GM10847 (cell line): Measurements from ENCODE around the gene HTR6.

Experiments used
- POLR2A ChIP-seq: IDR thresholded peaks from 2 replicates; pipeline ENCODE4 v1.6.1; 2011; ENCODE audit not compliant: insufficient read length; ENCODE audit errors: extremely low read depth

The HTR6 gene

DNA sequence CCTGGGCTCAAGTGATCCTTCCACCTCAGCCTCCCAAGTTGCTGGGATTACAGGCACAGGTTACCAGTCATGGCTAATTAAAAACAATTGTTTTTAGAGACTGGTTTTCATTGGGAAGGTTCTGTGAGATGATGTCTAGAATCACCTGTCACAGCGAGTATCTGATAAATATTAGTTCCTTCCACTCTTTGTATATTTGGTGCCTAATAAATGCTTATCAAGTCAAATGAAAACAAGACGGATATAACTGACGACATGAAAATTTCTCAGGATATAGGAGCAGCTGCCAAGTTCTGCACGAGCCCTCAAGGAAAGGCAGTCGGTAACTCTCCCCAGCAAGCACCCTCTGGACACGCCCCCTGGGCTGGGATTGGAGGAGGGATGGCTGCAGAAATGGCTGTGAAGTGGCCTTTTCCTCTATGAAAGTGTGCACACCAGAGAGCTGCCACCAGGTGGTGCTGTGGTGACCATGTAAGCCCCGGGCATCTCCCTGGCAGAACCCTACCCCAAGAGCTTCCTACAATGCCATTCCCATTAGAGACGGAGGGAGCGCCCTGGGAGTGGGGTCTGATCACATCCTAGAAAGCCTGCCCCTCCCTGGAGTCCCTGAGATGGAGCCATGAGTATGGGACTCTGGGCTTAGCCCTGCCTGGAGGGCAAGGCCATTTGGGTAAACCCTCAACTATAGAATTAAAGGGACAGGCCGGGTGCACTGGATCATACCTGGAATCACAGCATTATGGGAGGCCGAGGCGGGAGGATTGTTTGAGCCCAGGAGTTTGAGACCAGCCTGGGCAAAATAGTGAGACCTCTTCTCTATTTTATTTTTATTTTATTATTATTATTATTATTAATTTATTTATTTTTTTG lies 50.9 kb downstream of the HTR6 start:
- TF ChIP-seq POLR2A = no peak

DNA sequence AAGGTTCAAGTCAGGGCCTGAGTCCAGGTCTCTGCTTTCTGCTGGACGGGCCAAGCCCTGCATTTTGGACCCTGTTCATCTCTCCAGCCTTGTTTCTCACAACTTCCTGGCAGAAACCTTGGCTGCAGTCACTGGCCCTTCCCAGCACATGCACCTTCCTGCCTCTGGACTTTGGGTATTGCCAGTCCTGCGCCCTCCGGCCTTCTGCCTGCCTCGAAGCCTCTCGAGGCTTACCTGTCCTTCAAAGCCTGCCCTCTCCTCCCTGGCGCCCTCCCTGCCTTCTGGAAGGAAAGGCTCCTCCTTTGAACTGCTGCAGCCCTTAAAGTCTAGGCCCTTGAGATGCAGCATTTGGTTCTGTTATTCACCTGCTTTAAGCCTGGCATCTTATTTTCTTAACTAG lies 52.8 kb downstream of the HTR6 start:
- TF ChIP-seq POLR2A = no peak

DNA sequence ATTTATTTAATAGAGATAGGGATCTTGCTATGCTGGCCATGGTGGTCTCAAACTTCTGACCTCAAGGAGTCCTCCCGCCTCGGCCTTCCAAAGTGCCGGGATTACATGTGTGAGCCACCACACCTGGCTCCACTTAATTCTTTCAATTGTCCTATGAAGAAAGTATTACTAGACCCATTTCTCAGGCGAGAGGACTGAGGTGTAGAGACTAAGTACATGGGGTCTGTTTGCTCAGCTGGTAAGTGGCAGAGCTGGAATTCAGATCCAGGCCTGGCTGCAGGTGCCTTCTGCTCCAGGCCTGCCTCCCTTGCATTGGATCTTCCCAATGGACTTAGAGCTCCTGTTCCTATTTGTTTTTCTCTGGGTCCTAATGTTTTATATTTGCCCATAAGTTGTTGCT lies 55.5 kb downstream of the HTR6 start:
- no peak for TF ChIP-seq POLR2A

DNA sequence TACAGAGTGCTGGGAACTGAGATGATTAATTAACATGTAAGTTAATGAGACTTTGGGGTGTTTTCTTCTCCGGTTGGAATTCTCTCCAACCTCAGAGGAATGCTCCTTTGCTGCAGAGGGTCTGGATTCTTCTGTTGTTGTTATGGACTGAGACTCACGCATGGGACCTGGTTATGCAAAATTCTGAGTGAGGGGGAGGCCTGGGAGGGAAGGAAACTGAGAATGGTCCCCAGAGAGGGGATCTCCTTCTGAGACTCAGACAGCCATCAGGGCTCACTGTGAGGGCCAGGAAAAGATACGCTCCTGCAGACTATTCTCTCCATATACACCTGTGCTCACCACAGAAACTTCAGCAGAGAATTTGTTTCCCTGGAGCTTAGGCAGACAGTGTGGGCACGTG lies 56.3 kb downstream of the HTR6 start:
- no peak for TF ChIP-seq POLR2A

DNA sequence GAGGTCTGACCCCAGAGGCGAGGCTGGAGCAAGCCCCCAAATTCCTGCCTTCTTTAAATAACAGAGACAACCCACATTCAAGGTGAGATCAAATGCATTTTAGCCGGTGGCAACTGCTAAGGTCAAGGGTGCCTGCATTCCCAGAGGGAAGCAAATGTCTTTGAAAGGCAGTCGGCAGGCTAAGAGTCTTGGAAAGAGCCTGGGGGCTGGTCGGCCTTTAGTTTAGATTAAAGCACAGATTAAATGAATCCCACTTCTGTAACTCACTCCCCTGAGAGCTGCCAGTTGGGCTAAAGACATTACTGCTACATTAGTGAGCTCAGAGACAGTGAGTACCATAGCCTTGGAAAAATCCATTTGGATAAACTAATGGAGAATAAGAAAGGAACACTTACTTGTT lies 59.2 kb downstream of the HTR6 start:
- TF ChIP-seq POLR2A = no peak

DNA sequence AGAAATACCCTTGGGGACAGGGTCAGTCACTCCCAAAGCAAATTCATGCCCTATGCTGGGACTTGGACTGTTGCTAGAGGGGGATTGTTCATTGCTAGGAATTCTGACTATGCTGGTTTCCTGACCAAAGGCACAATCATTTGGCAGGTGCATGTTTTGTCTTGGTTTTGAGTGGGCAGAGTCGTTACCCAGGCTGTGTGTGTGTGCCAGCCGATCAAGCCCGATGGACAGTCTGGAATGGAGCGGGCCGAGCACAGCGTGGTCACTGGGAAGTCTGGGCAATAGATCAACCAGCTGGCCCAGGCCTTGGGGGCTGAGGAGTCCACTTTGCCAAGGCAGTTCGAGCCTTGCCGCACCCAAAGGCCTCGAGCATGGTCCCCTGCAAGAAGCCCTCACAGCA lies 60.9 kb downstream of the HTR6 start:
- TF ChIP-seq POLR2A = no peak

DNA sequence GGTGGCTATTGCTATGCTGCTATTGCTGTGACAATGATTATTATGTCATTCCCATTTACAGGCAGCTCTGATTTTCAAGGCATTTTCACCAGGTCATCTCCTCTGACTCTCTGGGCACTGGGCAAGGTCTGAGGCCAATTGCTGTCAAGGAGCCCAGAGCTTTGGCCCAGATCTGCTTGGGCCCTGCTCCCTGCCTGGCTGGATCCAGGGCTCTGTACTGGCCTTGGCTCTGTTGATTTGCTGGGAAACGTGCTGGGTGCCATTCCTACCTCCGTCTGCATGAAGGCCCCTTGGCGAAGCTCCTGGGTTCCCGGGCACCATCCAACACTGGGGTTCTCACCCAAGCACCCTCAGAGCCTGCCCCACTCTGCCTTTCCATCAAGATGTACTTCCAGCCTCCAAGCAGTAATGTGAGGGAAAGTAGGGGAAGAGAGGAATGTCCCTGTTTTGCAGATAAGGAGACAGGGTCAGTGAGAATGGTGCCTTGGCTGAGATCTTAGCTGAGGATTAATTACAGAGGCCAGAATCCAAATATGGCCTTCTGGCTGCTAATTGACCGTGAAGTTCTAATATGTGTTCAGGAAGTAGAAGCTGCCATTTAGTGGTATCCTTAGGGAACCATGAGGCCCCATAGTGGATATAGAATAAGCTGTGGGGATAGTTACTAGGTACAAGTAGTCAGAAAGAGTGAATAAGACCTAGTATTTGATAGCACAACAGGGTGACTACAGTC lies 63.9 kb downstream of the HTR6 start:
- no peak for TF ChIP-seq POLR2A

DNA sequence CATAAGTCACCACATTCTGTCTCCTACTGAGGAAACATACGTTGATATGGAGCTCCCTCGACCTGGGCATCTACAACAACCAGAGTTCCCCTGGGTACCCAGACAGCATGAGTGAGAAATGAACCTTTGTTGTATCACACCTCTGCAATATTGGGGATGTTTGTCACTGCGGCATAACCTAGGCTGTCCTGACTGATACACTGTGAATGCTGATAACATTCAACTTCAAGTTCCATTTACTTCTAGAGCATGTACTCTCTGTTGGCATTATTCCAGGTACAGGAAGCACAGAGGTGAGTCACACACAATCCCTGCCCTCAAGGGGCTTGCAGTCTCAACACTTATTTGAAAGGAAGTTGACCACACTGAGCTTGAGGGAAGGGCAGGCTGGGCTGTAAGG lies 65.6 kb downstream of the HTR6 start:
- no peak for TF ChIP-seq POLR2A
